Parathyroid adenoma (tissue), 2 donors: Measurements from ENCODE around the gene PRLH.

Experiments used
- H2AFZ ChIP-seq: fragments of 300-600 bp; sonication (generic); one replicate; pipeline ENCODE4 v1.7.0; 2017; ENCODE audit warnings: antibody characterized with exemption, mild to moderate bottlenecking
- H3K27ac ChIP-seq: fragments of 300-600 bp; sonication (generic); one replicate; pipeline ENCODE4 v1.7.0; 2017
- H3K27me3 ChIP-seq: fragments of 300-600 bp; sonication (generic); one replicate; pipeline ENCODE4 v1.7.0; 2017; ENCODE audit warnings: low read length; ENCODE audit not compliant: control insufficient read depth, insufficient read depth
- H3K36me3 ChIP-seq: fragments of 300-600 bp; sonication (generic); one replicate; pipeline ENCODE4 v1.7.0; 2017; ENCODE audit warnings: low read length; ENCODE audit not compliant: control insufficient read depth, insufficient read depth
- H3K4me1 ChIP-seq: fragments of 300-600 bp; sonication (generic); one replicate; pipeline ENCODE4 v1.7.0; 2017; ENCODE audit warnings: control low read depth
- H3K4me2 ChIP-seq: fragments of 300-600 bp; sonication (generic); one replicate; pipeline ENCODE4 v1.7.0; 2017; ENCODE audit warnings: low read length
- H3K4me3 ChIP-seq: fragments of 300-600 bp; sonication (generic); one replicate; pipeline ENCODE4 v1.7.0; 2017; ENCODE audit warnings: low read depth, low read length
- H3K79me2 ChIP-seq: fragments of 300-600 bp; sonication (generic); one replicate; pipeline ENCODE4 v1.7.0; 2017; ENCODE audit warnings: control low read depth
- H3K9ac ChIP-seq: fragments of 300-600 bp; sonication (generic); one replicate; pipeline ENCODE4 v1.7.0; 2017; ENCODE audit warnings: mild to moderate bottlenecking
- H3K9me3 ChIP-seq: fragments of 300-600 bp; sonication (generic); one replicate; pipeline ENCODE4 v1.7.0; 2017; ENCODE audit warnings: low read length; ENCODE audit not compliant: control insufficient read depth
- TF ChIP-seq, protein P1 (sequence below): fragments of 300-600 bp; sonication (generic); IDR thresholded peaks from one replicate; pipeline ENCODE4 v1.7.0; 2017; ENCODE audit warnings: antibody characterized with exemption, mild to moderate bottlenecking
- donor health status: primary hyperparathyroidism.

PRLH gene

GRCh38 chr2:237573721-237574415 is 7.5 kb downstream of the PRLH start:
- H3K36me3 ChIP-seq = no peaks in the 10 kb centered on the region
- H2AFZ ChIP-seq = no peak overlapping the region
- no peak overlapping the region for H3K9ac ChIP-seq
- no peaks in the 10 kb centered on the region for H3K27me3 ChIP-seq
- H3K27ac ChIP-seq = no peak overlapping the region
- TF ChIP-seq, protein P1, sequence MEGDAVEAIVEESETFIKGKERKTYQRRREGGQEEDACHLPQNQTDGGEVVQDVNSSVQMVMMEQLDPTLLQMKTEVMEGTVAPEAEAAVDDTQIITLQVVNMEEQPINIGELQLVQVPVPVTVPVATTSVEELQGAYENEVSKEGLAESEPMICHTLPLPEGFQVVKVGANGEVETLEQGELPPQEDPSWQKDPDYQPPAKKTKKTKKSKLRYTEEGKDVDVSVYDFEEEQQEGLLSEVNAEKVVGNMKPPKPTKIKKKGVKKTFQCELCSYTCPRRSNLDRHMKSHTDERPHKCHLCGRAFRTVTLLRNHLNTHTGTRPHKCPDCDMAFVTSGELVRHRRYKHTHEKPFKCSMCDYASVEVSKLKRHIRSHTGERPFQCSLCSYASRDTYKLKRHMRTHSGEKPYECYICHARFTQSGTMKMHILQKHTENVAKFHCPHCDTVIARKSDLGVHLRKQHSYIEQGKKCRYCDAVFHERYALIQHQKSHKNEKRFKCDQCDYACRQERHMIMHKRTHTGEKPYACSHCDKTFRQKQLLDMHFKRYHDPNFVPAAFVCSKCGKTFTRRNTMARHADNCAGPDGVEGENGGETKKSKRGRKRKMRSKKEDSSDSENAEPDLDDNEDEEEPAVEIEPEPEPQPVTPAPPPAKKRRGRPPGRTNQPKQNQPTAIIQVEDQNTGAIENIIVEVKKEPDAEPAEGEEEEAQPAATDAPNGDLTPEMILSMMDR = no peak
- H3K9me3 ChIP-seq = no peaks in the 10 kb centered on the region
- peaks cover 6% of the 10 kb centered on the region for H3K79me2 ChIP-seq
- no peak overlapping the region for H3K4me2 ChIP-seq
- H3K4me1 ChIP-seq = peaks cover 16% of the 10 kb centered on the region
- no peak overlapping the region for H3K4me3 ChIP-seq

DNA sequence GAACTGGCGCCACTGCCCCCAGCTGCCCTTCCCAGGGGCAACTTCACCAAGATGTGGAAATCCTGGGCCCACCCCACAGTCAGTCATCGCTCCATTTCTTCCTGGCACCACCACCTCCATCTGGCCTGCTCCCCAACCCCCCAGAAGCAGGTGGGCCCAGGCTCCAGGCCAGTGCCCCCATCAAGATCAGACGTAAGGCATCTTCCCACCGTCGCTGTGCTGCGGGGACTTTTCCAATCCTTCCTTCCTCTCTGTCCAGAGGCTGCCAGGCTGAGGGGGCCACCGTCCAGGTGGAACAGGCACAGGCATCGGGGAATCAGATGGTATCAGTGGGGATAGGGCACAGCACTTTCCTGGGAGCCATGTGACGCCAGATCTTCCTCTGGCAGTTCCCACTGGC is 8.1 kb downstream of the PRLH start:
- no peak overlapping the region for H3K4me2 ChIP-seq
- TF ChIP-seq, protein P1 = no peak
- H3K27ac ChIP-seq = no peak overlapping the region
- no peak overlapping the region for H3K9ac ChIP-seq
- H2AFZ ChIP-seq = no peak overlapping the region
- peaks cover 16% of the 10 kb centered on the region for H3K4me1 ChIP-seq
- H3K27me3 ChIP-seq = no peaks in the 10 kb centered on the region
- peaks cover 6% of the 10 kb centered on the region for H3K79me2 ChIP-seq
- no peak overlapping the region for H3K4me3 ChIP-seq
- no peaks in the 10 kb centered on the region for H3K36me3 ChIP-seq
- H3K9me3 ChIP-seq = no peaks in the 10 kb centered on the region

DNA sequence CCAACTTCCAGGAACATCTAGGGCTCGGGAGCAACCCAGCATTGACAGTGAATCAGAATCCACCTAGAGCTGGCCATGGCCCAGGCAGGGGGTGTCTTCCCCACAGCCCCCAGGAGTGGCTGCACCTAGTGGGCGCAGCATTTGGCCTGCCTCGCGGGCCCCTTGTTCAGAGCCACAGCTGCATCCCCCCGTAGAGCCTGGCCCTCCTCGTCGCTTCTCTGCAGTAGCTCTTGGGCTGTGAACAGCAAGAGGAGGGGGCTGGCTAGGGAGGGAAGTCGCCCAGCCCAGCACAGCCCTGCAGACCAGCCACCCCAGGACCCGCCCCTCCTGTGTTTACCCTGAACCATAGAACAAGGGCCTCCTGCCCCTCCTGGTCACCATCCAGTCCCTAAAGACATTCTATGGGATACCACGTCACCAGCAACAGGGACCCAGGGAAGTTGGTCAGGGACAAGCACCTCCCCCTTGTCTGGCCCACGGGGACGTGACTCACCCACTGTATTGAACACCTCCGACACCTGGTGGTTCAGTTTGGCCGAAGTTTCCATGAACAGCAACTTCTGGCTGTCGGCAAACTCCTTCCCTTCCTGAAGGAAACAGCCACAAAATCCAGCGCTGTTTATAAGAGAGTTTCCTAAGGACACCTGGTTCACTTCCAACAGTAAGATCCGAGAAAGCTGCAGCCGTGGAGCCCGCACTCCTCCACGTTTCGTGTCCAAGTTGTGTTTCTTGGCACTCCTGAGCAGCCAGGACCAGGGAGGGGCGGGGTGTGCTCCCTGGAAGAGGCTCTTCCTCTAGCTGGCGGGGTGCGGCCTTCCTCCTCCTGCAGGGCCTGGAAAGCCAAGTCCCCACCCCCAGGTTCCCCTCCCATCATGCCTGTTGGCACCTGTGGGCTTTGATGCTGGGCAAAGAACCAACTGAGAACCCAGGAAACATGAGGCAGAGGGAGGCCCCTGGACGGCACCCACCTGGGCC is 8.8 kb downstream of the PRLH start:
- H3K79me2 ChIP-seq = peaks cover 6% of the 10 kb centered on the region
- H3K4me2 ChIP-seq = no peak overlapping the region
- H3K27ac ChIP-seq = no peak overlapping the region
- H3K9me3 ChIP-seq = no peaks in the 10 kb centered on the region
- H3K4me1 ChIP-seq = peaks cover 16% of the 10 kb centered on the region
- H3K27me3 ChIP-seq = no peaks in the 10 kb centered on the region
- no peak overlapping the region for H3K4me3 ChIP-seq
- no peak overlapping the region for H2AFZ ChIP-seq
- TF ChIP-seq, protein P1 = no peak
- H3K36me3 ChIP-seq = no peaks in the 10 kb centered on the region
- no peak overlapping the region for H3K9ac ChIP-seq

DNA sequence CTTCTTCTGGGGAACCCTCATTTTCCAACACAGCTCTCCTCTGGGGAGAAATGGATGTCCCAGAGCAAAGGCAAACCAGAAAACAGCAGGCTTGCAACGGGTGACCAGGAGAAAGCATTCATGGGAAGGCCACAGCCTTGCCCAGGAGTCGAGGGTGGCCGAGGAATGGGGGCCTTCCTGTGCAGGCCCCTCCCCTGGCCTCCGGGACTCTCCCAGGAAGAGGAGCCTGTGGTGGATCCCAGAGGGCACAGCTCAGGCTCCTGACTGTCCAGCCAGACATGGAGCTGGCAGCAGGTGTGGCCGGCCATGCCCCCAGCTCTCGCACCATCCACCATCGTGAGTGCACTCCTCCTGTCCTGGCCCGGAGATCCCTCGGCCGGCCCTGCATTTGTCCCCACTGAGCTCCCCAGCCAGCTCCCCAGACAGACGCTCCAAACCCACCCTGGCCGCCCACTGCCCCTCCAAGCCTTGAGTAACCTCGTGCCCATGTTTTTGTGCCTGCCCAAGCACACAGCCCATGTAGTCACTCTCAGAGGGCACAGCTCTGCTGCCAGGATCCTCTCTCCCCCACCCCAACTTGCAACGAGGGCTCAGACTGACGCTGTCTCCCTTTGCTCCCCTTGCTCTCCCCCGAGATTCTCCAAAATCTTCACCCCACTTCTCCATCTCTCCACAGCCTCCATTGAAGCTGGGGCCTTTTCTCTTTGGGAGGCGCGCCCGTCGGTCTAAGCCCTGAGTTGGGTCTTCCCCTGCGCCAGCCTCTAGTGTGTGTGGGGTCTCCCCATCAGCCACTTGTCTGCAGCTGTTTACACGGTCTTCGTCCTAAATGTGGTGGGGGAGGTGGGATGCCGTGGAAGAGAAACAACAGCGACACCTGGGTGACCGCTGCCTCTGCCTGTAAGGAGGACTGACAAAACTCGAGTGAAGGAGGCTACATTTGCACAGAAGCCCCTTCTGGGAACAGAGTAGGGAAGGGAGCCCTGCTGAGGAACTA is 9.8 kb downstream of the PRLH start:
- TF ChIP-seq, protein P1 = no peak
- H3K9ac ChIP-seq = no peak overlapping the region
- no peak overlapping the region for H3K4me3 ChIP-seq
- no peak overlapping the region for H3K27ac ChIP-seq
- no peak overlapping the region for H2AFZ ChIP-seq
- no peaks in the 10 kb centered on the region for H3K36me3 ChIP-seq
- peaks cover 12% of the 10 kb centered on the region for H3K79me2 ChIP-seq
- H3K9me3 ChIP-seq = no peaks in the 10 kb centered on the region
- H3K4me2 ChIP-seq = no peak overlapping the region
- H3K4me1 ChIP-seq = peaks cover 16% of the 10 kb centered on the region
- H3K27me3 ChIP-seq = no peaks in the 10 kb centered on the region
